NCI-H446 treated with DMSO at 0.1 percent for 48 hours (cell line): ENCODE measurements around the gene BHMT2.

Experiments
- DNase-seq: peaks from one replicate; lab custom pipeline; 2025; lab: John Stamatoyannopoulos, UW

BHMT2 gene

GRCh38 chr5:79070350-79070667, 742 bp downstream of the BHMT2 start:
- DNase-seq = no peak

GRCh38 chr5:79074641-79075040, 5.1 kb downstream of the BHMT2 start:
- DNase-seq = no peak

- DNase-seq = peak; percentile 57
These were observed 6.3 kb downstream of the BHMT2 start for GRCh38 chr5:79075646-79076426.

- no peak for DNase-seq
These were observed 7.3 kb downstream of the BHMT2 start for GRCh38 chr5:79076819-79077218.

GRCh38 chr5:79077680-79078365, 8.3 kb downstream of the BHMT2 start:
- DNase-seq = no peak

GRCh38 chr5:79080804-79081203, 11.2 kb downstream of the BHMT2 start:
- no peak for DNase-seq

GRCh38 chr5:79081779-79082178, 12.2 kb downstream of the BHMT2 start:
- no peak for DNase-seq

- no peak for DNase-seq
These were observed 16.5 kb downstream of the BHMT2 start for GRCh38 chr5:79086116-79086515.

GRCh38 chr5:79088507-79088906, 18.9 kb downstream of the BHMT2 start:
- DNase-seq = no peak

- no peak for DNase-seq
These were observed 21.5 kb downstream of the BHMT2 start for GRCh38 chr5:79091064-79091463.

- DNase-seq = peak; percentile 46
These were observed 24.2 kb downstream of the BHMT2 start for GRCh38 chr5:79093762-79094161.

- no peak for DNase-seq
These were observed 36.3 kb downstream of the BHMT2 start for GRCh38 chr5:79105868-79106267.

- no peak for DNase-seq
These were observed 37.6 kb downstream of the BHMT2 start for GRCh38 chr5:79107020-79107796.

- no peak for DNase-seq
These were observed 38.5 kb downstream of the BHMT2 start for GRCh38 chr5:79108086-79108485.

- no peak for DNase-seq
These were observed 39.2 kb downstream of the BHMT2 start for GRCh38 chr5:79108792-79109191.

GRCh38 chr5:79109527-79110492, 40.2 kb downstream of the BHMT2 start:
- DNase-seq = no peak

GRCh38 chr5:79111387-79111959, 41.9 kb downstream of the BHMT2 start, which contains the start of gene BHMT:
Gene BHMT (plus strand): TSS chr5:79111809. CDS start chr5:79111886, 77 bp downstream.
- DNase-seq = no peak

GRCh38 chr5:79111960-79112702, 42.6 kb downstream of the BHMT2 start:
- no peak for DNase-seq

GRCh38 chr5:79112703-79113058, 43.1 kb downstream of the BHMT2 start:
- no peak for DNase-seq

GRCh38 chr5:79119486-79119885, 49.9 kb downstream of the BHMT2 start:
- DNase-seq = no peak

- DNase-seq = no peak
These were observed 50.7 kb downstream of the BHMT2 start for GRCh38 chr5:79120221-79120620.
